NCI-H146 treated with DMSO at 0.1 percent for 48 hours (cell line): ENCODE measurements around the gene FGD5.

ENCODE experiments used
- DNase-seq: peaks from one replicate; lab custom pipeline; 2025; ENCODE audit not compliant: unreplicated experiment; lab: John Stamatoyannopoulos, UW

The FGD5 gene

GRCh38 chr3:14787630-14788029 is 31.1 kb upstream of the FGD5 start:
- DNase-seq, result no peak

GRCh38 chr3:14788644-14789043 is 30.1 kb upstream of the FGD5 start:
- no peak for DNase-seq

- no peak for DNase-seq
These were observed 29.5 kb upstream of the FGD5 start for GRCh38 chr3:14789221-14789620.

DNA sequence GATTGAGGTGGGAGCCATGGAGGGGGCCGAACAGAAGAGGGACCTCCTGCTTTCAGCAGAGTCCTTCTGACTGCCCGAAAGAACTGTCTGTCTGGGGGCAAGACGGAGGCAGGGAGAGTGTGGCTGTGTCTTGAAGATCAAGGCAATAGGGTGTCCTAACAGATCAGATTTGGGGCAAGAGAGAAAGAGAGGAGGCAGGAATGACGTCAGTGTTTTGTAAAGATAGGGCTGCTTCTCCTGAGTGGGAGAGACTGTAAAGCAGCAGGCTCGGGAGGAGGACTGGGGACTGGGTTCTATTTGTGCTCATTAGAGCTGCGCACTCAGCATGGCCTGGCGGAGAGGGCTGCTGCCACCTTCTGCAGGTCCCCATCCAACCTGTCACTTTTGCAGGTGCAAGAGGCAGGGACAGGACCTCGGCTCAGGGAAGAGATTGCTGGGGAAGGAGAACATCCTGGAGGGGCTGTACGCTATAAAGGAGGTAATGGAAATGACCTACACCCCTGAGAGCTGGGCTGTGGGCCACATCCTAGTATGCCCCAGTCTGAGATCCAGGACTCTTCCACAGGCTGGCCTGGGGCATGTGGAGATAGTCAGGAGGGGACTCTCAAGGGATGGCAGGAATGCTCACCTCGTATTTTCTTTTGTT is 29.0 kb upstream of the FGD5 start:
- DNase-seq, result no peak

DNA sequence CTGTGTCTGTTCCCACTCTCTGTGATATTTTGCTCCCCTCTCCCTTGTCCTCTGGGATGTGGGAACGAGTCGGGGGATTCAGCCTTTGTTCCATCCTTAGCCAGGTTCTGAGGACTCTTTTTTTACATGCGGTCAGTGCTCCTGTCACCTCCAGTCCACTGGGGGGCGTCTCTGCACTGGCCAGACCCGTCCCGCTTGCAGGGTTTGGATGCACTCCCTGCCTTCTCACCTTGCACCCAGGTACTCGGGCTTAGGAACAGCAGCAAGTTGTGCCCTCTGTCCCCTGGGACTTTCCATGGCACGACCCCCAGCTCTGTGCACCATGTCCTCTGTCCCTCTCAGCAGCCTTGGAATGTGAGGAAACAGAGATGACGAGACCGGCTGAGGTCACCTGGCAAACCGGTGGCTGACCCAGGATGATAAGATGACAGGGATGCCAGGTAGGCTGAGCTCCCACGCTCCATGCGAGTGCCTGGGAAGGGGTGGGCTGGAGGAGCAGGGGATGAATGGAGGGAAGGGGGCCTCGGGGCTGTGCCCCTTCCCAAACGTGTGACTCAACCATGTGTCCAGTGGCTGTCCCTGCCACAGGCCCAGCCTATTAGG is 27.3 kb upstream of the FGD5 start:
- DNase-seq, result peak; percentile 5

DNA sequence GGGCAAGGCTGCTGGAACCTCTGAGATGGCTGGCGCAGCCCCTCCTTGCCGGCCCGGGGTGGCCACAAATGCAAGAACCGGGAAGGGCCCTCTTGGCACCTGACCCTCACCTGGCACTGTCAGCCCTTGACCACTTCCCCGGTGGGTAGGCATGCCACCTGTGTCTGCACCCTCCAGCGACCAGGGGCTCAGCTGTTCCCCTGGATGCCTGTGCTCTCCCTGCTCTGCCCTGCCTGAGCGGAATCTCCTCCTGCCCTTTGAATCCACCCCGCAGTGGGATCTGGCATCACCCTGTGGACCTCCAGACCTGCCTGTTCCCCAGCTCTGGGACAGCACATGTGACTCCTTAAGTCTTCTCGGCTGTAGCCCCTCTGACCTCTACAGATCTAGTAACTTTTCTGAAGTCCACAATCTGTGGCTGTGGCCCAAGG is 26.1 kb upstream of the FGD5 start:
- DNase-seq, result no peak

DNA sequence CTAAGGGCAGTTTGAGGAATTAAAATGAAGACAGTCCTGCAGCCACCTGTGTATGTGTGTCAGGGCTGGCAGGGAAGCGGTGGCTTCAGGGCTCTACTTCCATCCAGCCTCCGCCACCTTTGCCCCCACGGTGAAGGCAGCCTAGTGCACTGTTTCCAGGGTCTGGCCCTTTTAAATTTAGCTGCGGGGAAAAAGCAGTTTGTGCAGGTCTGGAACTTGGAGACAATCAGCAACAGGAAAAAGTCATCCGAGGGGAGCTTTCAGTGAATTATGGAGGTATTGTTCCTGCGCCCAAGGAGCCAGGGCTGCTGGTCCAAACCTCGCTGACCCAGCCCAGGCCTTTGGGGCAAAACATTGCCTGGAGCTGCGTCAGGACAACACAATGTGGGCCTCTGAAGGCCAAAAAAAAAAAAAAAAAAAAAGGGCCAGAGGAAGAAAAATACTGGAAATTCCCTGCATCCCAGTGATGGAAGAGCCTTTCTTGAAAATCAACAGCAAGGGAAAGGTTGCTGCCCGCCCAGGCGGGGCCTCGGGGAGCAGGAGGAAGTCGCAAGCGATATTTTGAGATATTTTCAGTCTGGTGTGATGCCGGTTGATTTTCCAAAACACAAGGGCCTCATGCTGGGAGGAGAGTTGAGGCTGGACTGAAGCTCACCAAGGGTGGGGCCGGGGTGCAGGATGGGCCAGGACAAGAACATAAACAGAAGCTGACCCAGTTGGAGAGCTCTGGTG is 25.5 kb upstream of the FGD5 start:
- no peak for DNase-seq

- no peak for DNase-seq
These were observed 24.9 kb upstream of the FGD5 start for GRCh38 chr3:14793858-14794234.

- no peak for DNase-seq
These were observed 24.3 kb upstream of the FGD5 start for GRCh38 chr3:14794435-14794834.

DNA sequence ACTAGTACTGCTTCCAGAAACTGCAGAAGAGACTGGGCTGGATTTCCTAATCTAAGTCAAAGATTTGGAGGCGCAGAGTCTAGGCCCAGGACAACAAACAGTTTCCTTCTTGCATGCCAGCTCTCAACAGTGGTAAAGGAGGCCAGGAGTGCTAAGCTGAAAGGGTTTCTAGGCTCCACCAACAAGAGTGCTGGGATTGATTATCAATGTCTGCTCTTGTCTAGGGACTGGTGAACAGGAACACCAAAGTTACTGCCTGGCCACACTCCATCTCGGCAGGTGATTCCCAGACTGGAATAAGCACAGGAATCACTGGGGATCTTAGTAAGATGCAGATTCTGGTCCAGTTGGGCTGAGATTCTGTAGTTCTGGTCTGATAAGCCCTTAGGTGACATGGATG is 22.8 kb upstream of the FGD5 start:
- DNase-seq, result no peak

DNA sequence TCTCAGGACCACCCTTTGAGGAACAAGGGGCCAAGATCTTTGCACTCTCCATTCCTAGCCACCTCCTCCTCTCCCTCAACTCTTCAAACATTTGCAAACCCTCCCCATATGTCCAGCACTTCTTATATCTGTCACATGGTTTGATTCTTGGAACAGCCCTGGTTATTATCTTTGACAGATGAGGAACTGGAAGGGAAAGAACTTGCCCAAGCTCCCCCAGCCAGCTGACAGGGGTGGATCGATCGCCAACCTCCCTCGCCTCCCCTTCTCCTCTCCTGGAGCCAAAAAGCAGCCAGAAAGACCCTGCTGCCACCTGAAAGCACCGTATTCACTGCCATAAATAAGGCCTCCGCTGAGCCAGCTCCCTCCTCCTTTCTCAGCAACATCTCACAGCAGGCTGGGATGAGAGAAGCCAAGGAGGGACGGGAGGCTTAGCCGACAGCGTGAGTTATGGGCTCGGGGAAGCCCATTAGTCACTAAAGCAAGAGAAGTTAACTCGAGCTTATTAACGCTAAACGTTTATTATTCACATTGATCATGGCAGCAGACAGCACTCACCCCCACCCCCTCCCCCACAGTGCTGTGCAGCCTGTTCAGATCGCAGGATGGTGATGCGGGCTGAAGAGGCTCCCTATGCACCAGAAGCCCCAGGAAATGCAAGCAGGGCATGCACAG is 22.2 kb upstream of the FGD5 start:
- no peak for DNase-seq

GRCh38 chr3:14797731-14798130 is 21.0 kb upstream of the FGD5 start:
- DNase-seq, result no peak

DNA sequence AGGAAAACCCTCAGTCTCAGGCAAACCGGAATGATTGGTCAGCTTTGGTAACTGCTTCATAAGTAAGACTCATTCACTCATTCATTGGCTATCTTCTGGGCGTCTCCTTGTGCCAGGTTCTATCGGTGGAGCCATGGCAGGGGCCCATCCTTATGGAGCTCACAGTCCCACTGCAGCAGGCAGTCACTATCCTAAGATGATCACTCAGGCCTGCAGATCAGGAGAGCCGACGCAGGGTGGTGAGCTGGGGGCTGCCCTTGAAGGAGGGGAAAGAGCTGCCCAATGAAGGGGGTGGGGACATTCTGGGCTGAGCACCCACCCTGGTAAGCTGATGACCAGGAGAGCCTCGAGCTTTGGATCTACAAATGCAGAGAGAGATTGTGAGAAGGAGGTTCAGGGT is 20.5 kb upstream of the FGD5 start:
- no peak for DNase-seq

GRCh38 chr3:14799146-14799545 is 19.6 kb upstream of the FGD5 start:
- DNase-seq, result no peak

GRCh38 chr3:14801031-14801430 is 17.7 kb upstream of the FGD5 start:
- DNase-seq, result no peak

- DNase-seq, result no peak
These were observed 16.9 kb upstream of the FGD5 start for GRCh38 chr3:14801668-14802380.

DNA sequence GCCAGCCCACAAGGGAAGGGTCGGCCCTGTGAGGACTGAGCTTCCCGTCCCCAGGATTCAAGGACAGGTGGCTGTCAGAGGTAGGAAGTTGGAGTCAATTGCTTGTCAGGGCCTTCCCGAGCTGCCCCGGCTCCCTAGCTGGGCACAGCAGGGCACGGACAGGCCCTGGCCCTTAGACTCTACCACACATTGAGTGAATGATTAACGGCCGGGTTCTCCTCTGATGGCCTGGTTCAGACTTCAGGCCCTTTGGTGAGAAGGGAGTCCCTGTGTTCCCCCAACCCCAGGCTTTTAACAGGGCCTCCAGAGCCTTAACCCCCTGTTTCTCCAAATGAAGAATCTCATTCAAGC is 16.4 kb upstream of the FGD5 start:
- no peak for DNase-seq

DNA sequence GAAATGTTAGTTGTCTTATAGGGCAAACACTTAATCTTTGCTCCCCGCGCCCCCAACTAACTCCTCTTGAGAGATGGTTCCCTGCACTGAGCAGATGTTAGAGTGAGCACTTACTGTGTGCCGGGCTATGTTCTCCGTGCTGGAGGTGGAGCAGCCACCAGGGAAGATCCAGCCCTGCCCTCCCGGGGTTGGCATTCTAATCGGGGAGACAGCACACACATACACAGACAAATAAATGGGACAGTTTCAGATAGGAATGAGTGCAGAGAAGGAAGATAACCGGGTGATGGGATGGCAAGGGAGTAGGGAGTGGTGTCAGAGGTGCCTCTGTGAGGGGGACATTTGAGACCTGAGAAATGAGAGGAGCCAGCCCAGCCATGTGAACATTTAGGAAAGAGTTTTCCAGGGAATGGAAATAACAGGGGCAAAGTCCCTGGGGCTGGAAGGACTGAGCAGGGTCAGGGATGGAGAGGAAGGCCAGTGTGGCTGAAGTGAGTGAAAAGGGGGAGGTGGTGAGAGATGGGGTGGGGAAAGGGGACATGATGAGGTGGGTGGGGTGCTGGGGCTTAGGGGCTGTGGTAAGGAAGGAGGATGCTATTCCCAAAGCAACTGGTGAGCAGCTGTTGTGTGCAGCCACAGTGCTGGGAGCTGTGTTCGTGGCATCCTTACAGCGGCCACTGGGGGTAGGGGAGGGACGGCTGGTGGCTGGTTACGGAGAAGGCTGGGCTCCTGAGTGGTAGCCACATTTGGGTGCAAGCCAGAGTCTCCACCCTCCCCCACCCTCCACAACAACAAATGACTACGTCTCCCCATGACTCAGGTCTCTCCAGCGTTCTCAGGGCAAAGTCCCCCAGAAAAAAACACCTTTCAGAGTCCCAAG is 15.4 kb upstream of the FGD5 start:
- DNase-seq, result no peak

DNA sequence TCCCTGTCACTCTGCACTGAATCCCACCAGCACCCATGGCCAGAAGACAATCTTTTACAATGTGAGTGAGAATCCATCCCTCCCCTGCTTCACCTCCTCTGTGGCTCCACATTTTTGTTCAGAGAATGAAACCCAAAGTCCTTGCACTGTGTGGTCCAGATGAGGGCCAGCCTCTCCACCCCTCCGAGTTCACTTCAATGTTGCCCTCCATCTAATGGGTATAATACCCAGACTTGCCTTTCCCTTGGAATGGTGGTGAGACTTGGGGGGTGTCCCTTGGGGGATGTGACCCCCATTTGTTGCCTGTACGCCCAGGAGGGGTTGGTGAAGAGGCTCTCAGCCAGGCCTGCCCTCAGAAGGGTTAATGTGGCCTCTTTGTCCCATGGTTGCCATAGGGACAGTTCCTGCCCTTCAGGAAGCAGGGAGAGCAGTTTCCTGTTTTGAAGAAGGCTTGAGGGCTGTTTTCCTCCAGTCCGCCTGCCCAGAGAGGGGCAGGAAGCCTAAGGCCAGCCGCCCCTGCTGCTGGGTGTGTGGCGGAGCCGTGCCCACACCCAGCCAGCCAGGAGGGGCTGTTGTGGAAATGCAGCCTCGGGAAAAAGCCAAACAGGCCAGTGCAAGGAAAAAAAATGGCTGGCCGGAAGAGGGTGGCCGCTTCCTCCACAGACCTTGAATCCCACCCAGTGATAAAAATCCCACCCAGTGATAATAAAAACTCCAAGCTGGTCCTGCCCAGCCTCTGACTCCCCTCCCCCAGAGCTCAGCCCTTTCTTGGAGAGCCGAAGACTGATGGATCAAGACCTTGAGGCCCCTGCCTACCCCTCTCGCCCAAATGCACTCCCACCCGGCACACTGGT is 14.6 kb upstream of the FGD5 start:
- DNase-seq, result no peak
